ENCODE data around the gene CEP135.
"Not testable (repeated sequence)": the region's sequence is repeated elsewhere in the genome, so short reads cannot be mapped to it uniquely, and the experiment has no call there.

Gene CEP135

GRCh38 chr4:56026596-56026995, 77.9 kb downstream of the CEP135 start:
- no peak for DNase-seq (ENCODE audit: low read depth, low spot score)

- no peak for DNase-seq (ENCODE audit: low read depth, low spot score)
Measured at GRCh38 chr4:56028165-56028564, 79.4 kb downstream of the CEP135 start.

DNA sequence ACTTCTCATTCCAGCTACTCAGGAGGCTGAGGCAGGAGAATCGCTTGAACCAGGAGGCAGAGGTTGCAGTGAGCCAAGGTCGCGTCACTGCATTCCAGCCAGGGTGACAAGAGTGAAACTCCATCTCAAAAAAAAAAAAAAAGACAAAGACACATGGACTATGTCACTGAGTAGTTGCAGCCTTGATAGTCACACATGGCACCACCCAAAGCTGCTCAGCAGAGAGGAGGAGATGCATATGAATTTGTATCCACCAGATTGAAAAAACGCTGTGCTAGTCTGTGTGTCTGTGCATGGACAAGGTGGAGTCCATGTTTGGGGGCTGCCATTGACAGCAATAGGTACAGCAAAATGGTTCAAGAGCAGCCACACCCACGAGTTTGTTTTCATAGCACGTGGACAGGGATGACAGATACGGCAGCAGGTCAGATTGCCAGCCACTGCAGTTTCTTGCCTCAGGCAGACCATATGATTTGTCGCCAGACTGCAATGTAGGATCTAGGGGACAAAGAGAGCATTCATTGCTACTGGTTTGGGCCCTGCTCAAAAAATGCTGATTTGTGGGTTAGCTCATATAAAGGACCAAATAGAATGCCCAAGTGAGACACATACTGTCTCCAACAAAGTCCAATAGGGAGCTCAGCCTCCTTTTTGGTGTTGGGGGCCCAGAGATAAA, 89.9 kb downstream of the CEP135 start:
- DNase-seq (ENCODE audit: low read depth, low spot score), result no peak

DNA sequence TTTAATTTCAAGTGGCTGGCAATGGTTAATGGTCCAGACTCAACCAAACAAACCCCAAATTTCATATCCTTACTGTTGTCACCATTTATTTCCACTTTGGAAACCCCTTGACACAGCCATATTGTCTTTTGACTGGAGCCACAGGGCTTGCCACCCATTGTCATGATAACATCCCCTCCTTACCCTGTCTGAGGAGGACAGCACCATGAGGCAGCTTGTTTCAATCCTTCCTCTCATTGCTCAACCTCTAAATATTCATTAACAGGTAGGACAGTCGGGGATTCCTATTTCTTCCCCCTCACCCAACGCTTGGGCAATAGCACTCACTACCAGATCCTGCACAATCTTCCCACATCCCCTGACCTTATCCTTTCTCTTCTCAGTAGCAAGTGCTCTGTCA, 92.1 kb downstream of the CEP135 start:
- no peak for DNase-seq (ENCODE audit: low read depth, low spot score)

GRCh38 chr4:56042225-56042624, 93.5 kb downstream of the CEP135 start:
- DNase-seq (ENCODE audit: low read depth, low spot score), result no peak

GRCh38 chr4:56048383-56048701, 99.6 kb downstream of the CEP135 start:
- DNase-seq (ENCODE audit: low read depth, low spot score), result no peak

GRCh38 chr4:56048702-56049431, 100.1 kb downstream of the CEP135 start:
- DNase-seq (ENCODE audit: low read depth, low spot score), result no peak

GRCh38 chr4:56050625-56051024, 101.9 kb downstream of the CEP135 start:
- no peak for DNase-seq (ENCODE audit: low read depth, low spot score)

DNA sequence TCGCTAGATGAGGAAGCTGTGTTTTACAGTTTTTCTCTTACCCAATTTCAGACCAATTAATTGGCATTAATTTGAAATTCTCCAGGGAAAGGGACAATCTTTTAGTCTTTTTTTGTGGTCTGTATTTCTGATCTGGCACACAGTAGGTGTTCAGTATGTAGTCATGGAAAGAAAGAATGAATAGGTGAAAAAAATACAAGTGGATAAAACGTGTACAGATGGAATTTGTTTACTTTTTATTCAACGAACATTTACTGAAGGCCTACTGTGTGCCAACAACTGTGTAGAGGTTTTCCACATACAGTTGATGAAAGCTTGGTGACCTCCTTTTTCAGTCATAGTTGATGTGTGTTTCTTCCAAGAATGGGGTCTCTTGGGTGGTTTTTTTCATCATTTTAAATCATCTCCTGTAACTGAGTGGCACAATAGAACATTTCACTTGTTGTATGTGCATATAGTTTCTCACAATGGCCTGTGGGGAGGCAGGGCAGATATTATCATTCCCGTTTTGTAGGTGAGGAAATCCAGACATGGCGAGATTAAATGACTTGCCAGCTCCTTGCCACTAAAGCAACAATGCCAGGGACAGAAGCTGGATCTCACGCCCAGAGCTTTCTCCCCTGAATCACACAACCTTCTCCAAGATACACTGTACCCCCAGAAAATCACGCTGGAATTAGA, 102.4 kb downstream of the CEP135 start:
- no peak for DNase-seq (ENCODE audit: low read depth, low spot score)

DNA sequence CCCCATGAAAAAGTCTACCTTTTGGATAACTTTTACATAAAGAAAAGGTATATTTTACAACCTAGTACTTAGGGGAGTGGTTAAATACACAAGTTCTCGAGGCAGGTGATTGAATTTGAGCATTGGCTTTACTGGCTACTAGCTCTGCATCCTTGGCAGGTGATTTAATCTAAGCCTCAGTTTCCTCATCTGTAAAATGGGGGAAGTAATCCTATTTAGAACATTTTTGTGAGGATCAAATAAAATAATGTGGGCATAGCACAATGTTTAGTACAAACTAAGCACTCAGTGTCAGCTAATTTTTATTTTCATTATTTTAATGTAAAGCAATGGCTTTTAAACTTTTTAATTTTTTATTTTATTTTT, 102.9 kb downstream of the CEP135 start:
- DNase-seq (ENCODE audit: low read depth, low spot score), result no peak

DNA sequence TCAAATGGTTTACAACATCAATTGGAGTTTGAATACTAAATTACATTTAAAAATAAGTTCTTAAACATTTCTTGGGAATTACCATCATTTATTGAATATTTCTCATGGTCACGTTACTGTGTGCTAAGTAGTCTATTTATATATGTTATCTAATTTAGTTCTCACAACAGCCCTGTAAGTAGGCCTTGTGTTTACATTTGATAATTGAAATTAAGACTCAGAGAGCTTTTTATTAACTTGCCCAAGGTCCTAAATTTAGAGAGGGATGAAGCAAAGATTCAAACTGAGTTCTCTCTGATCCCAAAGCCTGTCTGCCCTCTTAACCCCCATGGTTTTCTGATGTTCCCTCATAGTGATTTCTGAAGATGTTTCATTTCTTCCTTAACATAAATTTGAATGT, 103.7 kb downstream of the CEP135 start:
- DNase-seq (ENCODE audit: low read depth, low spot score), result no peak

GRCh38 chr4:56052966-56053365, 104.2 kb downstream of the CEP135 start:
- no peak for DNase-seq (ENCODE audit: low read depth, low spot score)

GRCh38 chr4:56055027-56055977, 106.6 kb downstream of the CEP135 start:
- no peak for DNase-seq (ENCODE audit: low read depth, low spot score)

DNA sequence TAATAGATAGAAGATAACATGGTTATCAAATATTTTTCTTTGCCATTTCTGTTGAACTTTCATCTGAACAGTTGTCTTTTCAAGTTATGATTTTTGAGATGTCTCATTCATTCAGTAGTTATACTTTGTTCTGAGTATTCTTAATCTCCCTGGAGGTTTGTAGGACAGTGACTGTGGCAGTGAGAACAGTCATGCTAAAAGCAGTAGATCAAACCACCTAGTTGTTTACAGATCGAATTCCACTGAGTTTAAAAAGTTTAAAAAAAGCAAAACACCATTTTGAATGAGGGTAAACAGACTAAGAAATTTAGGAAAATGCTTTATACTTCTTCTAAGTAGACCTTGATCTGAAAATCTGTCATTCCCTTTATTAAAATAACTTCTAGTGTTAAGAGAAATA, 107.2 kb downstream of the CEP135 start:
- no peak for DNase-seq (ENCODE audit: low read depth, low spot score)

DNA sequence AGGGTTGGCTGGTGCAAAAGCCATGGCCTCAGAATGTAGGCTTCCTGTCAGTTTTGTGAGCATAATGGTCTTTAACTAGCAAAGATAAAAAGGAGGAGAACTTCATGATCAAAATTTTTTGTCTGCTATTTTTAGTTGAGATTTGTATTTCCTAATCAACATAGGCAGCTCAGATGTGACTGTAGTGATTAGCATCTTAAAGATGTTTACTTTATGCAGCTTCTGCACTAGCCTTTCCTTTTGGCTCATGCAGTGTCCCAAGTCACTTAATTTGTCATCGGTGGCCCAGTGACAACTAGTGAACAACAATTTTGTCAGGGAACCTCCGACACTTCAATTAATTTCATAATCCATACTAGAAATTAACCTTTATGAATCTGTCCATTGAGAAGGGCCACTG, 109.8 kb downstream of the CEP135 start:
- DNase-seq (ENCODE audit: low read depth, low spot score), result no peak

- DNase-seq (ENCODE audit: low read depth, low spot score), result no peak
Measured at GRCh38 chr4:56060036-56060435, 111.3 kb downstream of the CEP135 start.

GRCh38 chr4:56062106-56062505, 113.4 kb downstream of the CEP135 start:
- no peak for DNase-seq (ENCODE audit: low read depth, low spot score)

GRCh38 chr4:56062526-56063145, 113.9 kb downstream of the CEP135 start:
- DNase-seq (ENCODE audit: low read depth, low spot score), result no peak

GRCh38 chr4:56066493-56066892, 117.7 kb downstream of the CEP135 start:
- no peak for DNase-seq (ENCODE audit: low read depth, low spot score)

DNA sequence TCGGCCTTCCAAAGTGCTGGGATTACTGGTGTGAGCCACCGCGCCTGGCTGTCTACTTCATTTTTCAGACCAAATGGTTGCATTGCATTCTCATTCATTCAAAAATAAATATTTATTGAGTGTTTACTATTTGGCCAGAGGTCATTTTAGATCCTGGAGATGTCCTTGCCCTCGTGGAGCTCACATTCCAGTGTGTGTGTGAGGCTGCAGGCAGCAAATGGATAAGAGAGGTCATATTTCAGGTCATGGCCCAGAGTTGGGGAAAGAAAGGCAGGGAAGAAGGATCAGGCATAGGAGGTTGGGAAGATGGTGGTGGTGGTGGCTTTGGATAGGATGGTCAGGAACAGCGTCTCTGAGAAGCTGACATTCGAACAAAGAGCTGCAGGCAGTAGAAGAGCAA, 119.1 kb downstream of the CEP135 start:
- no peak for DNase-seq (ENCODE audit: low read depth, low spot score)

- not testable (repeated sequence) for DNase-seq (ENCODE audit: low read depth, low spot score)
Measured at GRCh38 chr4:56072730-56073129, 124.0 kb downstream of the CEP135 start.

Measured in activated naive CD8-positive, alpha-beta T cell treated with anti-CD3 and anti-CD28 coated beads, Interleukin-2, amount 50 U/mL, for 16 hours (primary cell).